Activated T-helper 9 cell treated with anti-CD3 and anti-CD28 coated beads, Interleukin-2, amount 50 U/mL, for 16 hours (primary cell): ENCODE data around the gene SF3B1.
"Not testable (repeated sequence)": the region's sequence is repeated elsewhere in the genome, so short reads cannot be mapped to it uniquely, and the experiment has no call there.

Experiments
- DNase-seq: peaks from one replicate; pipeline ENCODE4 v3.0.0-alpha.2; 2020; ENCODE audit warnings: low read depth

SF3B1 gene

GRCh38 chr2:197378494-197379307 is 56.1 kb downstream of the SF3B1 start:
- peak; percentile 41 for DNase-seq

DNA sequence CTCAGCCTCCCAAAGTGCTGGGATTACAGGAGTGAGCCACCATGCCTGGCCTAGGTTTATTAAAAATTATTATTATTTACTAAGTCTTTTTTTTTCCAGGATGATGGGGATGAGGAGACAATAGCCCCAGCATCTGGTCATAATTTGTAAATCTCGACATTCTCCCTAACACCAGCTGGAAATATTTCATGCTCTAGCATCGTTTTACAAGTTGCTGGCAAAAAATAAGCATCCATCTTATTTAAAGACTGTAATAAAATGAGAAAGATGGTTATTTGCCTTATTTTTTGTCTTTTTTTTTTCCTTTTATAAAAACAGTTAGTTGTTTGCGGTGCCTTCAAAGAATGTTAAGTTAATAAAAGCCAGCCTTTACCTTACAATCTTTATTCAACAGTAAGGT is 56.7 kb downstream of the SF3B1 start:
- no peak for DNase-seq

DNA sequence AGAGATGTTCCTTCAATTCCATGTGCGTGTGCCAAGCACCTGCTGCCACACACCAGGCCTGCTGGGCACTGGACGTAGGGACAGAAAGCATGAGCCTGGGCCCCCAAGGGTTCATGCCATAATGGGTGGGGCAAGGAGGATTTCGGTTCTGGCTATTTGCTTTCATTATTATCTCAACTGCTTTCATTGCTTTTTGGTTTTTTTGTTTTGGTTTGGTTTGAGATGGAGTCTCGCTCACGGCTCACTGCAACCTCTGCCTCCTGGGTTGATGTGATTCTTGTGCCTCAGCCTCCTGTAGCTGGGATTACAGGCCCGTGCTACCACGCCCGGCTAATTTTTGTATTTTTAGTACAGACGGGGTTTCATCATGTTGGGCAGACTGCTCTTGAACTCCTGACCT is 57.2 kb downstream of the SF3B1 start:
- no peak for DNase-seq

GRCh38 chr2:197372592-197372991 is 62.2 kb downstream of the SF3B1 start:
- no peak for DNase-seq

GRCh38 chr2:197370664-197371063 is 64.2 kb downstream of the SF3B1 start:
- DNase-seq: not testable (repeated sequence)

GRCh38 chr2:197369933-197370320 is 64.9 kb downstream of the SF3B1 start:
- no peak for DNase-seq

DNA sequence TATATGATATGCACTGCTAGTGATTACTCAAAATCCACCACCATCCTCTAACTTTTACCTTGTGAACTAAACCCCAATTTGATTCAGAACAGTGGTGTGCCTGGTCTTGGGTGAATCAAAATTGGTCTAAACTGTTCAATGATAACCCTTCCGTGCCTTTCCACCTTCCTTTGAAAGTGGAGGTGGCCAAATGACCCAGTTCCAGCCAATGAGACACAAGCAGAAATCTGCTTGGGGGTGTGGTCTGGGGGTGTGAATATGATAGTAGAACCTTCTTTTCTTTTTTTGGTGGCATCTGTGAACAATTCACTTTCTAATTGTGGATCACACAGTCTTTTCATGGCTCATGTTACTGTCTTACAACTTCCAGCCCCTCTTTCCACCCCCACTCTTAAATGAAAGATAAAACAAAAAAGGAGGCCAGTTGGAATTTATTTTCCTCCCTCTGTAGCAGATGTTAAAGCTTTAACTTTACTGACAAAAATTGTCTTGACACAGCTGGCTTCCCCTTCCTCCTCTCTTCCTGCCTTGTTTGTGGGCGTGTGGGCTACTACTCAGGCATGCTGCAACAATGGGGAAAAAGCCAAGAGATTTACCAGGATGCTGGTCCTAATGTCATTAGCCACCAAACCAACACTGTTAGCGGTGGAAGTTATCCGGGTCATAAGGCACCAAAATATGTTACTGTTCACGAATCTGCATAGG is 65.4 kb downstream of the SF3B1 start:
- DNase-seq: no peak

- no peak for DNase-seq
These were observed 66.4 kb downstream of the SF3B1 start for GRCh38 chr2:197368412-197368811.

DNA sequence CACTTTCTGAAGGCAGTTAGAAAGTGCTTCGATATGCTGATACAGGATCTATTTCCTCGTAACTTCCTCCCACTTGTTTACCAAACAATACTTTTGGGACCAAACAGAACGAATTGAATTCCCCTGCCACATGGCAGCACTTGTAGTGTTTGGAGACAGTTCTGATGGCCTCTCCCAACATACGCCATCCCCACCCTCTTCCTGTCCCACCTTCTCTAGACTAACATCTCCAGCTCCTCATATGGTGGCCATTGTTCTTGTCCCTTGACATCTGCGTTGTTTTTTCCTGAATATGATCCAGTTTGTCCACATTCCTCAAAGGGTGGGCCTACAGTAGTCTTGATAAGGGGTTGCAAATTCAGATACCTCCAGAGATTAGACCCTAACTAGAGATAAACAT is 70.8 kb downstream of the SF3B1 start:
- DNase-seq: no peak

- DNase-seq: no peak
These were observed 74.1 kb downstream of the SF3B1 start for GRCh38 chr2:197360744-197361156.

GRCh38 chr2:197359859-197360258 is 75.0 kb downstream of the SF3B1 start:
- DNase-seq: no peak

GRCh38 chr2:197358931-197359330 is 75.9 kb downstream of the SF3B1 start:
- no peak for DNase-seq

DNA sequence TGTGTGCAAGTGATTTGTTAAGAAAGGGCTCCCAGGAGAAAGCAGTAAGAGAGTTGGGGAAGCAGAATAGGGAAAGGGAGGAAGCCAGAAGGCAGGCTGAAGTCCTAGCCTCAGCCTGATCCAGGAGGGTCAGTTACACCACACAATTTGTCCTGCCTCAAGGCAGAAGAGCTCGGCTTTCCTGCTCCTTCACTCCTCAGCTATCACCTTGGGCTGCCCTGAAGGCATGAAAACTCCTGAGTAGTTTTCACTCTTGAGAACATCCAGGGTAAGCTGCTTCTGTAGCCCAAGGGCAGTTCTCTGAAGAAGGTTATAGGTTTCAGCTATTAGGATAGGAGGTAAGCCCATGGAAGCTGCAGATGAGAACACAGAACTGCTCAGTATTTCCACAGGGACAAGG is 76.8 kb downstream of the SF3B1 start:
- DNase-seq: no peak

DNA sequence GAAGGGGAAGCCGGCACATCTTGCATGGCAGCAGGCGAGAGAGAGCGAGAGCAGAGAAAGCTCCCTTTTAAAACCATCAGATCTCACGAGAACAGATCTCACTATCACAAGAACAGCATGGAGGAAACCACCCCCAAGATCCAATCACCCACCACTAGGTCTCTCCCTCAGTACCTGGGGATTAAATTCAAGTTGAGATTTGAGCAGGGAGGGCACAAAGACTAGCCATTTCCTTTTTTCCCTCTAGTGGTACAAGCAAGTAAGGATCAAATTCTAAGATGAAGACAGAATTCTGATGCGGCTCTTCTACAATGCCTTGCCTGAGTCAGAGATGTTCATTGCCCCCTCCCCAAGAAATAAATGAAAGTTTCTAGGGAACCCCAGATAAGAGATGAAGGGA is 78.7 kb downstream of the SF3B1 start:
- no peak for DNase-seq

- DNase-seq: no peak
These were observed 80.7 kb downstream of the SF3B1 start for GRCh38 chr2:197354169-197354558.

DNA sequence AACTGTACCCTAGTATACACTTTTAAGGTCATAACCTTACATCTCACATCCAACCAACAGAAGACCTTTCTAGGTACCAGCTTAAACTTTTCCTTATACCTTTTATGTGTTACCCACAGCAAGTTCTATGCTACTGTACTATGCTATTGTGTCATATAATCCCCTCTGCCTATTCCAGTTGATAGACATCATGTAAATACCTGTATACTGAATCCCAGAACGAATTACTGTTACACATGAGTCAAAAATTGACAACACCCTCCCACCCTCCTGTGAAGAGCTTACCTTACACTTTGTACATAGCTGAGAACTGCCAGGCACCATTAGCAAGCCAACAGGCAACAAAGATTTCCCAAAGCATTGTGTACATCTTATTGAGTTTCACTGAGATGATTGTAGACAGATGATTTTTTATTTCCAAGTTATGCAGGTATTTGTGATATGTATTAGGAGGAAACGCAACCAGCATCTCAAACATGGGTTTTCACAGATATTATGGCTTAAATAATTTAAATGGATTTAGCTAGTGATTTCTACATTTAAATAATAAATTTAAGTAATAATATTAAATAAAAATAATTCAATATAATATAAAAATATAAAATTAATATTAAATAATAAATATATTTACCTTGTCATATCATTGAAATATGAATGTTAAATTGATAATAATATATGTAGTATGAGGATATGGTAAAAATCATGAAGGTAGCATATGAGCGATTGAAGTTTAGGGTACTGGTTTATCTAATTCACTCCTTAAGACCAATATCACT is 81.2 kb downstream of the SF3B1 start:
- no peak for DNase-seq

DNA sequence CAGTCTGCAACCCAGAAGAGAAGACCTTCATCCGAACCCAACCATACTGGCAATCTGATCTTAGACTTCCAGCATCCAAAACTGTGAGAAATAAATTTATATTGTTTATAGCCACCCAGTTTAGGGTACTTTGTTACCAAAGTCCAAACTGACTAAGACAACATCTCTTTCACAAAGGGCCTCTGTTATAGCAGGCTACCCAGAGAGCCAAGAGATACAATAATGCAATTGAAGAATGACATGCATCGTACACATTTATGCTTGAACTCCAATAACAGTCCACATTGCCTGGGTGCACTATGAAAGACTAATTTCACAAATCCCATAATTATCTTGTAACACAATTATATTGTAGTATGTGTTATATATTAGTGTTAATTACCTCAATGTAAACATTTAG is 85.1 kb downstream of the SF3B1 start:
- no peak for DNase-seq

- no peak for DNase-seq
These were observed 86.0 kb downstream of the SF3B1 start for GRCh38 chr2:197348721-197349360.

DNA sequence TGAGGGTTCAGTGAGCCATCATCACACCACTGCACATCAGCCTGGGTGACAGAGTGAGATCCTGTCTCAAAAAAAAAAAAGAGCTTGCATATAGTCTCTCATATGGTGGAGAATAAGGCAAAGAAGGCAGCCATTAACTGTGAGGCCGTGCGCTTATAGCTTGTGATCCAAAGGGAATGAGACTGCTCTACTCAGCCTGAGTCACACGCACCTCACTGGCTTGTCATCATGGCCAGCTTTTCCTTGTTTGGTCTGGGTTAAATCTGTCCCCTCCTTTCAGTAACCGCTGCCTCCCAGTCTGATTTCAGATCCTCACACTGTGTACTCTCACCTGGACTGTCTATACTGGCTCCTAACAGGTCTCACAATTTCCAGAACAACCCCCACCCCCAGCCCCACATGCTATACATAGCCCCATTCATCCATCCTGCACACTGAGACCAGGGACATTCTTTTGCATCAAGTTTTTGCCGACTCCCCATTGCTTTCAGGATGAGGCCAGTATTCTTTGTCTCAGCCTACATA is 88.9 kb downstream of the SF3B1 start:
- no peak for DNase-seq

DNA sequence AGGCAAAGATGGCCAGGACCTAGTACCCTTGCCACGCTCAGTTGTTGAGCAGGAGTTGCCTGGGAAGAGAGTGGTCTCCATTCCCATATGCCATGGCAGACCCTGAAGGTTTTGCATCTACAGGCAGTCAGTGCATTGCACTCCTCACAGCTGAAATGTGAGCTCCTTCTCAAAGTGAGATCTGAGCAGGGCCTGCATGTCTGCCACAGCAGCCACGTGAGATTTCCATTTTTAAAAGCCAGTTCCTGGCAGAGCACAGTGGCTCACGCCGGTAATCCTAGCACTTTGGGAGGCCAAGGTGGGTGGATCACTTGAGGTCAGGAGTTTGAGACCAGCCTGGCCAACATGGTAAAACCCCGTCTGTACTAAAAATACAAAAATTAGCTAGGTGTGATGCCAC is 90.9 kb downstream of the SF3B1 start:
- not testable (repeated sequence) for DNase-seq

DNA sequence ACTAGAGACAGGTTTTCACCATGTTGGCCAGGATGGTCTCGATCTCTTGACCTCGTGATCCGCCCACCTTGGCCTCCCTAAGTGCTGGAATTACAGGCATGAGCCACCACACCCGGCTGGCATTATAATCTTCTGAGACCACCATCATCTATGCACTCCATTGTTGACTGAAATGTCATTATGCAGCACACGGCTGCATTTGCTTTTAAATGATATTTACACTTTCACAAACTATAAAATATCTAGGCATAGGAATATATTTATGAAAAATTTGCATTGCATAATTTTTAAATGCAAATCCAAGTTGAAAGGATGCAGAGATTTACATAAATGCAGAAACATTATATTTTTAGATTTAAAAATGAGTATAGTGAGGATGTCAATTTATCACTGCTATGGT is 94.2 kb downstream of the SF3B1 start:
- DNase-seq: no peak
